SK-N-SH (cell line): ENCODE measurements around the gene CCDC191.

ENCODE experiments used
- EP300 ChIP-seq, 2 experiments: IDR thresholded peaks; 2 replicates each; pipeline versions ENCODE4 v1.4.0 to v1.6.1; 2012; ENCODE audit warnings: borderline replicate concordance in 1 of 2, low read depth in 1 of 2, low read length in 1 of 2
- MEF2A ChIP-seq: IDR thresholded peaks from 2 replicates; pipeline ENCODE4 v1.4.0; 2012; ENCODE audit warnings: low read depth, borderline replicate concordance
- NRF1 ChIP-seq: IDR thresholded peaks from 2 replicates; pipeline ENCODE4 v1.6.1; 2012; ENCODE audit warnings: low read depth, mild to moderate bottlenecking, low read length
- POLR2AphosphoS5 ChIP-seq: IDR thresholded peaks from 2 replicates; pipeline ENCODE4 v1.6.1; 2012; ENCODE audit warnings: low read depth, low read length
- RAD21 ChIP-seq: IDR thresholded peaks from 2 replicates; pipeline ENCODE4 v1.6.1; 2012; ENCODE audit warnings: mild to moderate bottlenecking, low read length
- RCOR1 ChIP-seq: fragments of 150-350 bp; IDR thresholded peaks from 2 replicates; pipeline ENCODE4 v1.6.1; 2017; ENCODE audit warnings: antibody characterized with exemption, low read length
- SIN3A ChIP-seq: IDR thresholded peaks from 2 replicates; pipeline ENCODE4 v1.6.1; 2012; ENCODE audit warnings: low read depth, mild to moderate bottlenecking, low read length, moderate library complexity, borderline replicate concordance
- SMC3 ChIP-seq: IDR thresholded peaks from 2 replicates; pipeline ENCODE4 v1.6.1; 2012; ENCODE audit warnings: low read depth, low read length, improper control_type of control experiment
- TAF1 ChIP-seq: IDR thresholded peaks from 2 replicates; pipeline ENCODE4 v1.6.1; 2012; ENCODE audit warnings: low read depth, mild to moderate bottlenecking, low read length, moderate library complexity, borderline replicate concordance
- TCF12 ChIP-seq: IDR thresholded peaks from 2 replicates; pipeline ENCODE4 v1.4.0; 2012
- TF ChIP-seq, protein P1 (sequence below): fragments of 200-600 bp; sonication (generic); IDR thresholded peaks from 2 replicates; pipeline ENCODE4 v1.6.1; 2017; ENCODE audit warnings: antibody characterized with exemption, mild to moderate bottlenecking, moderate library complexity
- TF ChIP-seq, protein P2 (sequence below): fragments of 150-350 bp; IDR thresholded peaks from 2 replicates; pipeline ENCODE4 v1.6.1; 2017; ENCODE audit warnings: antibody characterized with exemption, low read length, low read depth, borderline replicate concordance

DNA sequence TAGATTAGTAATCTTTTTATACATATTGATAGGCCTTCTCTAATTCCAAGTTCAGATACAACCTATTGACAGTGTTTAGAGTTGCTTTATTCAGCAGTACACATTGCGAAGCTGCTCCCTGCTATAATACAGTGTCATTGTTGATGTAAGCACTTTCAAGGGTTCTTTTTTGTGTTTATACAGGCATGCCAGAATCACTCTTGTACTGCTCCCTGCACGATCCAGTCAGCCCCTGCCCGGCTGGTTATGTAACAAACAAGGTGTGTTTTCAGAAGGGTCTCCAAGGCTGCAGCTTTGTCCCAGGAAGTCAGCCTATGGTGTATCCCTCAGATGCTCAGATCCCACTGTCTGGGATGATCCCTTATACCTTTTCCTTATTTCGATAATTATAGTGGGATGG, 11.5 kb upstream of the CCDC191 start:
- TF ChIP-seq SMC3, result no peak
- TF ChIP-seq RAD21, result no peak
- no peak for TF ChIP-seq RCOR1
- no peak for TF ChIP-seq TCF12
- no peak for TF ChIP-seq NRF1
- TF ChIP-seq, protein P1, sequence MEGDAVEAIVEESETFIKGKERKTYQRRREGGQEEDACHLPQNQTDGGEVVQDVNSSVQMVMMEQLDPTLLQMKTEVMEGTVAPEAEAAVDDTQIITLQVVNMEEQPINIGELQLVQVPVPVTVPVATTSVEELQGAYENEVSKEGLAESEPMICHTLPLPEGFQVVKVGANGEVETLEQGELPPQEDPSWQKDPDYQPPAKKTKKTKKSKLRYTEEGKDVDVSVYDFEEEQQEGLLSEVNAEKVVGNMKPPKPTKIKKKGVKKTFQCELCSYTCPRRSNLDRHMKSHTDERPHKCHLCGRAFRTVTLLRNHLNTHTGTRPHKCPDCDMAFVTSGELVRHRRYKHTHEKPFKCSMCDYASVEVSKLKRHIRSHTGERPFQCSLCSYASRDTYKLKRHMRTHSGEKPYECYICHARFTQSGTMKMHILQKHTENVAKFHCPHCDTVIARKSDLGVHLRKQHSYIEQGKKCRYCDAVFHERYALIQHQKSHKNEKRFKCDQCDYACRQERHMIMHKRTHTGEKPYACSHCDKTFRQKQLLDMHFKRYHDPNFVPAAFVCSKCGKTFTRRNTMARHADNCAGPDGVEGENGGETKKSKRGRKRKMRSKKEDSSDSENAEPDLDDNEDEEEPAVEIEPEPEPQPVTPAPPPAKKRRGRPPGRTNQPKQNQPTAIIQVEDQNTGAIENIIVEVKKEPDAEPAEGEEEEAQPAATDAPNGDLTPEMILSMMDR, result no peak
- TF ChIP-seq SIN3A, result no peak
- TF ChIP-seq EP300 (IDR thresholded peaks at IDR 0.05; ENCODE audit: borderline replicate concordance in 1 of 2, low read depth in 1 of 2, low read length in 1 of 2), result no peak
- TF ChIP-seq, protein P2, sequence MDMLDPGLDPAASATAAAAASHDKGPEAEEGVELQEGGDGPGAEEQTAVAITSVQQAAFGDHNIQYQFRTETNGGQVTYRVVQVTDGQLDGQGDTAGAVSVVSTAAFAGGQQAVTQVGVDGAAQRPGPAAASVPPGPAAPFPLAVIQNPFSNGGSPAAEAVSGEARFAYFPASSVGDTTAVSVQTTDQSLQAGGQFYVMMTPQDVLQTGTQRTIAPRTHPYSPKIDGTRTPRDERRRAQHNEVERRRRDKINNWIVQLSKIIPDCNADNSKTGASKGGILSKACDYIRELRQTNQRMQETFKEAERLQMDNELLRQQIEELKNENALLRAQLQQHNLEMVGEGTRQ, result no peak
- no peak for TF ChIP-seq MEF2A
- no peak for TF ChIP-seq POLR2AphosphoS5
- TF ChIP-seq TAF1, result no peak
